Measurements from ENCODE around the gene REV1.
"Not testable (repeated sequence)": the region's sequence is repeated elsewhere in the genome, so short reads cannot be mapped to it uniquely, and the experiment has no call there.

REV1 gene

DNA sequence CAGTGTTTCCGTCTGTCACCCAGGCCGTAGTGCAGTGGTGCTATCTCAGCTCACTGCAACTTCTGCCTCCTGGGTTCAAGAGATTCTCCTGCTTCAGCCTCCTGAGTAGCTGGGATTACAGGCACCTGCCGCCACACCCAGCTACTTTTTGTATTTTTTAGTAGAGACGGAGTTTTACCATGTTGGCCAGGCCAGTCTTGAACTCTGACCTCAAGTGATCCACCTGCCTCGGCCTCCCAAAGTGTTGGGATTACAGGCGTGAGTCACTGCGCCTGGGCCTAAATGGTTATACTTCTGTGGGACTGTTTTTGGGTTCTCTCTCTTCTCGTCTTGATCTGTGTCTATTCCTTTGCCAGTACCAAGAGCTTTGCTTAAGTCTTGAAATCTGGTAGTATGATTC lies 135.0 kb downstream of the REV1 start:
- FAIRE-seq; DNase-seq (ENCODE audit: low spot score): not testable (repeated sequence)

DNA sequence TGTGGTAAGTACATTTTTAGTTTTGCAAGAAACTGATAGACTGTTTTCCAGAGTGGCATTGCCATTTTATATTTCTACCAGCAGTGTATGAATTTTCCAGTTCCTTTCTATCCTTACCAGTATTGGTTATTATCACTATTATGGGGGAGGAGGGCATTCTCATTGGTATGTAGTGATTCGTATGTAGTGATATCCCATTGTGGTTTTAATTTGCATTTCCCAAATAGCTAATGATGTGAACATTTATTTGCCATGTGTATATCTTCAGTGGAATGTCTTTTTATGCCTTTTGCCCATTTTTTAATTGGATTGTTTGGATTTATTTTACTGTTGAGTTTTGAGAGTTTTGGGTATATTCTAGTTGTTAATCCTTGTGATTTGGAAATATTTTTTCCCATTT lies 135.7 kb downstream of the REV1 start:
- FAIRE-seq = no peak

More for the DNA sequence above, 135.7 kb downstream of the REV1 start:
- no peak for DNase-seq (ENCODE audit: low spot score)

Measured in RCC 7860 (cell line).